H1 (cell line): ENCODE measurements around the gene SPAG16. TPM values are rescaled to one million over a fixed set of nuclear protein-coding genes. Genes with fewer than 3 reads are reported as not detected.

Source experiments
- CTCF ChIA-PET: fragments of 300-600 bp; sonication (Branson Sonifier 250); formaldehyde crosslinking; loops from one replicate; lab custom pipeline; 2021; ENCODE audit not compliant: partially characterized antibody; lab: Charles Lee
- POLR2A ChIA-PET: fragments of 300-600 bp; sonication (Branson Sonifier 250); formaldehyde crosslinking; loops from one replicate; lab custom pipeline; 2021; ENCODE audit warnings: inconsistent platforms; ENCODE audit not compliant: partially characterized antibody; lab: Charles Lee
- DNase-seq, 2 experiments: peaks; one replicate each; pipeline versions ENCODE4 v3.0.0 to v3.0.0-alpha.2; 2010 to 2022; ENCODE audit warnings: low spot score in 2 of 2, low read depth in 1 of 2, mixed read lengths in 1 of 2
- FAIRE-seq: peaks from 2 replicates; lab custom pipeline; 2011; peaks lifted over from hg19 to GRCh38; lab: Jason Lieb, UNC
- H2AFZ ChIP-seq: 2 replicates; pipeline ENCODE4 v1.8.1; 2012; ENCODE audit warnings: low read length, inconsistent platforms
- H2AK5ac ChIP-seq: 2 replicates; pipeline ENCODE4 v1.6.1; 2013; ENCODE audit warnings: low read depth, low read length
- H2BK120ac ChIP-seq: replicated peaks from 2 replicates; pipeline ENCODE3; 2013; ENCODE audit warnings: low read depth, low read length, inconsistent platforms
- H2BK12ac ChIP-seq: 2 replicates; pipeline ENCODE4 v1.6.1; 2013; ENCODE audit warnings: low read depth, low read length
- H2BK15ac ChIP-seq: 2 replicates; pipeline ENCODE4 v1.6.1; 2013; ENCODE audit warnings: low read length
- H2BK20ac ChIP-seq: 2 replicates; pipeline ENCODE4 v1.6.1; 2013; ENCODE audit warnings: low read length
- H2BK5ac ChIP-seq: 2 replicates; pipeline ENCODE4 v1.6.1; 2013; ENCODE audit warnings: low read depth, low read length
- H3K14ac ChIP-seq: 2 replicates; pipeline ENCODE4 v1.6.1; 2013; ENCODE audit warnings: inconsistent platforms; ENCODE audit not compliant: insufficient read length
- H3K18ac ChIP-seq: 2 replicates; pipeline ENCODE4 v1.6.1; 2013; ENCODE audit warnings: low read length; ENCODE audit errors: extremely low read depth
- H3K23ac ChIP-seq: 2 replicates; pipeline ENCODE4 v1.6.1; 2013; ENCODE audit warnings: inconsistent platforms; ENCODE audit not compliant: insufficient read length
- H3K23me2 ChIP-seq: 2 replicates; pipeline ENCODE4 v1.6.1; 2013; ENCODE audit warnings: low read depth, low read length
- H3K27ac ChIP-seq: 2 replicates; pipeline ENCODE4 v1.6.1; 2011; ENCODE audit warnings: low read depth, low read length, inconsistent platforms
- H3K27me3 ChIP-seq, 4 experiments: replicated peaks in 1 of 4; 1 replicate in 1 of 4; 2 replicates in 3 of 4; pipeline versions ENCODE4 v1.6.1 to v1.8.1; 2011 to 2013; ENCODE audit warnings: low read length in 3 of 4, mild to moderate bottlenecking in 3 of 4, inconsistent platforms in 2 of 4, mixed read lengths in 2 of 4, moderate library complexity in 1 of 4; ENCODE audit not compliant: control insufficient read depth in 3 of 4, insufficient read depth in 3 of 4; ENCODE audit errors: extremely low read depth in 1 of 4
- H3K36me3 ChIP-seq, 4 experiments: 2 replicates each; pipeline versions ENCODE4 v1.6.1 to v1.8.1; 2011 to 2013; ENCODE audit warnings: mild to moderate bottlenecking in 4 of 4, low read length in 3 of 4, moderate library complexity in 2 of 4, control low read depth in 1 of 4, inconsistent platforms in 1 of 4; ENCODE audit not compliant: insufficient read depth in 4 of 4, control insufficient read depth in 2 of 4
- H3K4ac ChIP-seq: replicated peaks from 2 replicates; pipeline ENCODE3; 2013; ENCODE audit warnings: low read length, low read depth, mixed read lengths, inconsistent platforms; ENCODE audit not compliant: insufficient read length
- H3K4me1 ChIP-seq, 4 experiments: replicated peaks in 1 of 4; 1 replicate in 1 of 4; 2 replicates in 3 of 4; pipeline versions ENCODE4 v1.6.1 to v1.8.1; 2011 to 2013; ENCODE audit warnings: low read length in 3 of 4, inconsistent platforms in 2 of 4, mixed read lengths in 1 of 4; ENCODE audit not compliant: insufficient read depth in 4 of 4, control insufficient read depth in 3 of 4
- H3K4me2 ChIP-seq, 2 experiments: 2 replicates each; pipeline versions ENCODE4 v1.6.1 to v1.8.1; 2011 to 2013; ENCODE audit warnings: low read depth in 2 of 2, low read length in 2 of 2, control low read depth in 1 of 2, inconsistent platforms in 1 of 2, mild to moderate bottlenecking in 1 of 2; ENCODE audit not compliant: insufficient read depth in 1 of 2
- H3K4me3 ChIP-seq, 4 experiments: fragments of 200-600, 300-600 bp in 1 of 4; sonication (generic), shearing (Covaris generic), sonication (Bioruptor Twin) in 1 of 4; 2 replicates each; pipeline versions ENCODE4 v1.5.1 to v1.8.1; 2011 to 2016; ENCODE audit warnings: low read length in 4 of 4, low read depth in 3 of 4, control low read depth in 2 of 4, inconsistent platforms in 2 of 4, mild to moderate bottlenecking in 2 of 4, mixed read lengths in 1 of 4, moderate library complexity in 1 of 4; ENCODE audit not compliant: insufficient read depth in 2 of 4; ENCODE audit errors: extremely low read depth in 1 of 4
- H3K56ac ChIP-seq: replicated peaks from 2 replicates; pipeline ENCODE3; 2013; ENCODE audit warnings: low read depth, mild to moderate bottlenecking, mixed read lengths, low read length, inconsistent platforms; ENCODE audit not compliant: insufficient read length
- H3K79me1 ChIP-seq: 2 replicates; pipeline ENCODE4 v1.6.1; 2013; ENCODE audit warnings: low read depth, low read length, control low read depth
- H3K79me2 ChIP-seq, 2 experiments: 2 replicates each; pipeline versions ENCODE4 v1.6.1 to v1.8.1; 2012 to 2013; ENCODE audit warnings: low read length in 2 of 2, mild to moderate bottlenecking in 2 of 2, inconsistent platforms in 1 of 2; ENCODE audit not compliant: insufficient read depth in 2 of 2, control insufficient read depth in 1 of 2
- H3K9ac ChIP-seq, 4 experiments: replicated peaks in 1 of 4; 1 replicate in 1 of 4; 2 replicates in 3 of 4; pipeline versions ENCODE4 v1.6.1 to v1.8.1; 2011 to 2013; ENCODE audit warnings: low read depth in 3 of 4, low read length in 3 of 4, control low read depth in 2 of 4, mild to moderate bottlenecking in 2 of 4, moderate library complexity in 2 of 4, inconsistent platforms in 1 of 4; ENCODE audit errors: extremely low read depth in 1 of 4
- H3K9me3 ChIP-seq, 2 experiments: 2 replicates each; pipeline versions ENCODE4 v1.6.1 to v1.8.1; 2012 to 2013; ENCODE audit warnings: mild to moderate bottlenecking in 2 of 2, moderate library complexity in 2 of 2, control low read depth in 1 of 2, inconsistent platforms in 1 of 2, low read depth in 1 of 2, low read length in 1 of 2, mixed read lengths in 1 of 2; ENCODE audit not compliant: insufficient read depth in 2 of 2
- H4K20me1 ChIP-seq, 2 experiments: replicated peaks in 1 of 2; 2 replicates each; pipeline versions ENCODE3 to v1.8.1; 2011 to 2013; ENCODE audit warnings: inconsistent platforms in 2 of 2, low read length in 2 of 2, mild to moderate bottlenecking in 1 of 2; ENCODE audit not compliant: insufficient read depth in 2 of 2, control insufficient read depth in 1 of 2
- H4K5ac ChIP-seq: 2 replicates; pipeline ENCODE4 v1.6.1; 2013; ENCODE audit warnings: low read length, low read depth, mixed read lengths, inconsistent platforms; ENCODE audit not compliant: insufficient read length
- H4K8ac ChIP-seq: 2 replicates; pipeline ENCODE4 v1.8.0; 2013; ENCODE audit warnings: mild to moderate bottlenecking, moderate library complexity, low read length, inconsistent platforms; ENCODE audit not compliant: insufficient read depth; ENCODE audit errors: extremely low read depth
- H4K91ac ChIP-seq: replicated peaks from 2 replicates; pipeline ENCODE3; 2013; ENCODE audit warnings: low read length, mixed read lengths, inconsistent platforms; ENCODE audit not compliant: insufficient read length
- CREB1 ChIP-seq: IDR thresholded peaks from 2 replicates; pipeline ENCODE4 v1.6.1; 2012; ENCODE audit warnings: inconsistent platforms
- JUND ChIP-seq: IDR thresholded peaks from 2 replicates; pipeline ENCODE4 v1.6.1; 2011; ENCODE audit warnings: mild to moderate bottlenecking, improper control_type of control experiment, low read length
- KDM4A ChIP-seq: IDR thresholded peaks from one replicate; pipeline ENCODE4 v1.7.1; 2012; ENCODE audit warnings: low read depth, mild to moderate bottlenecking, moderate library complexity, low read length, inconsistent platforms; ENCODE audit not compliant: severe bottlenecking
- MAFK ChIP-seq: IDR thresholded peaks from 2 replicates; pipeline ENCODE4 v1.6.1; 2012; ENCODE audit warnings: low read depth, mild to moderate bottlenecking, improper control_type of control experiment, low read length
- NANOG ChIP-seq: IDR thresholded peaks from 2 replicates; pipeline ENCODE4 v1.6.1; 2011; ENCODE audit warnings: low read length, low read depth, mild to moderate bottlenecking, inconsistent platforms; ENCODE audit not compliant: insufficient read depth, poor library complexity, severe bottlenecking
- RBBP5 ChIP-seq: IDR thresholded peaks from 2 replicates; pipeline ENCODE4 v1.7.1; 2012; ENCODE audit warnings: low read depth, mild to moderate bottlenecking, inconsistent platforms, low read length, moderate library complexity, borderline replicate concordance
- RNF2 ChIP-seq: fragments of 200-900, 300-1000 bp; sonication (generic); IDR thresholded peaks from 2 replicates; pipeline ENCODE4 v1.7.1; 2016; ENCODE audit warnings: borderline replicate concordance, low read depth, mild to moderate bottlenecking, antibody characterized with exemption, low read length; ENCODE audit not compliant: poor library complexity, severe bottlenecking; ENCODE audit errors: missing control alignments
- RXRA ChIP-seq: IDR thresholded peaks from 2 replicates; pipeline ENCODE4 v1.6.1; 2011; ENCODE audit warnings: low read depth, mild to moderate bottlenecking, low read length, moderate library complexity; ENCODE audit not compliant: insufficient read depth
- SIRT6 ChIP-seq: IDR thresholded peaks from one replicate; pipeline ENCODE4 v1.7.1; 2012; ENCODE audit warnings: low read length, inconsistent platforms
- SIX5 ChIP-seq: IDR thresholded peaks from 2 replicates; pipeline ENCODE4 v1.6.1; 2011; ENCODE audit warnings: mild to moderate bottlenecking, low read depth, low read length
- SP1 ChIP-seq: IDR thresholded peaks from 2 replicates; pipeline ENCODE4 v1.6.1; 2011; ENCODE audit warnings: low read depth, low read length
- SUZ12 ChIP-seq: fragments of 200-600 bp; sonication (generic); IDR thresholded peaks from 2 replicates; pipeline ENCODE4 v1.6.1; 2012; ENCODE audit warnings: mild to moderate bottlenecking, inconsistent platforms, low read length, moderate library complexity, mixed read lengths
- TAF1 ChIP-seq: IDR thresholded peaks from 2 replicates; pipeline ENCODE4 v1.6.1; 2011; ENCODE audit warnings: mild to moderate bottlenecking, low read depth, low read length
- TCF12 ChIP-seq: IDR thresholded peaks from 2 replicates; pipeline ENCODE4 v1.6.1; 2011; ENCODE audit warnings: low read depth, mild to moderate bottlenecking, low read length
- USF2 ChIP-seq: IDR thresholded peaks from 2 replicates; pipeline ENCODE4 v1.6.1; 2011; ENCODE audit warnings: low read length, improper control_type of control experiment
- WGBS, 2 experiments: shearing (Covaris generic) in 1 of 2; methylation state at CpG; one replicate each; pipeline versions ENCODE4 v1.1.6 to v1.1.7; 2013 to 2015; ENCODE audit warnings: low lambda C conversion rate in 2 of 2, mixed read lengths in 2 of 2, inconsistent platforms in 1 of 2, low coverage in 1 of 2, missing lambda C conversion rate in 1 of 2; ENCODE audit not compliant: insufficient replicate concordance in 2 of 2, insufficient coverage in 1 of 2, insufficient read length in 1 of 2; ENCODE audit errors: extremely low coverage in 1 of 2, missing lambda C conversion rate in 1 of 2; 5-methylcytosine and 5-hydroxymethylcytosine counted together
- polyA plus RNA-seq, 7 experiments: library from polyadenylated mRNA; depleted of rRNA in 3 of 7; stranded (reverse) in 5 of 7; unstranded in 2 of 7; fragments of >200 nt in 5 of 7; fragments of 200-250 nt in 2 of 7; gene quantifications; 1 replicate in 5 of 7; 2 replicates in 1 of 7; 4 replicates in 1 of 7; pipeline versions ENCODE4 v1.2.1 to v1.2.3, GENCODE V29; 2011 to 2013; ENCODE audit warnings: missing spikeins in 2 of 7, mixed read lengths in 2 of 7
- total RNA-seq: library from RNA; stranded (reverse); fragmentation: NEBNext Ultra II Directional; extraction: Animal tissue kit (Norgen Biotek cat#: 25700); gene quantifications from 2 replicates; pipeline ENCODE4 v1.2.1, GENCODE V29; 2021

The SPAG16 gene
- total and polyA plus RNA-seq, 2 of the 8 experiments (the other 6 are each of a cell fraction or from before 2014, with no cell fraction given), result 6.0 to 14.9 TPM

DNA sequence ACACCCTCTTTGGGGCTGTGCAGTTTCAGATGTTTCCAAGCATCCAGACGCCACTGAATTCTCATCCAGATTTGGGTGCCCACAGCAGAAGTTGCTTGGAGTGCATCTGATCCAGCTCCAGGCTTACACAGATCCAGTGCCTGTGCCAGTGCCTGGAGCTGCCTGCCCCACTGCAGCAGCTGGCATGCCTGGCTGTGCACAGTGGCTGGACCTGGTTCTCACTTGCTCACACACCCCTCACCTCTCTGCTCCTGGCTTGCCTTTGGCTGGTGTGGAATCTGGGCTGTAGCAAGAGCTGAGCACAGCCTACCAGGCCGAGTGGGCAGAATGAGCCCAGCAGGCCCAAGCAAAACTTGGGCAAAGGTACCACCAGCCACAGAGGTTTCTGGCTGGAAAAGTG, 137.9 kb downstream of the SPAG16 start:
- H4K8ac ChIP-seq, result no peak overlapping the region
- H2BK120ac ChIP-seq, result no peak overlapping the region
- ChIA-PET POLR2A (no interaction called here), CTCF (no interaction called here)
- no peaks in the 10 kb centered on the region for H3K27me3 ChIP-seq
- H3K27ac ChIP-seq, result no peak overlapping the region
- H3K23me2 ChIP-seq, result no peaks in the 10 kb centered on the region
- no peak overlapping the region for H4K91ac ChIP-seq
- H3K14ac ChIP-seq, result no peak overlapping the region
- no peak overlapping the region for H3K56ac ChIP-seq
- H2BK15ac ChIP-seq, result no peak overlapping the region
- H3K18ac ChIP-seq, result no peak overlapping the region
- H4K5ac ChIP-seq, result no peak overlapping the region
- no peaks in the 10 kb centered on the region for H3K79me1 ChIP-seq
- no peak overlapping the region for H3K4ac ChIP-seq
- H4K20me1 ChIP-seq, result no peaks in the 10 kb centered on the region
- FAIRE-seq, result no peak
- 73% methylated on average over 2 of the region's 2 CpGs; no CpG with 5 or more reads in 1 of the 2 experiments for WGBS, 2 experiments
- H3K9me3 ChIP-seq, result peaks cover 6 to 14% of the 10 kb centered on the region in 2 experiments; a peak in 2 of 4 replicates
- H3K4me3 ChIP-seq, result no peak overlapping the region
- H2AK5ac ChIP-seq, result no peak overlapping the region
- DNase-seq, result no peak
- H2BK20ac ChIP-seq, result no peak overlapping the region
- H2AFZ ChIP-seq, result no peak overlapping the region
- no peak overlapping the region for H2BK12ac ChIP-seq
- H3K9ac ChIP-seq, result no peak overlapping the region
- H3K79me2 ChIP-seq, result no peaks in the 10 kb centered on the region
- H3K36me3 ChIP-seq, result no peaks in the 10 kb centered on the region
- no peak overlapping the region for H3K4me2 ChIP-seq
- no peak overlapping the region for H2BK5ac ChIP-seq
- H3K23ac ChIP-seq, result no peak overlapping the region
- no peaks in the 10 kb centered on the region for H3K4me1 ChIP-seq
- TF ChIP-seq SP1, result no peak
- no peak for TF ChIP-seq TAF1
- no peak for TF ChIP-seq CREB1
- no peak for TF ChIP-seq SIX5
- no peak for TF ChIP-seq SUZ12
- TF ChIP-seq RNF2, result no peak
- no peak for TF ChIP-seq NANOG
- no peak for TF ChIP-seq JUND
- no peak for TF ChIP-seq USF2
- TF ChIP-seq SIRT6, result no peak
- no peak for TF ChIP-seq RBBP5
- TF ChIP-seq TCF12, result no peak
- no peak for TF ChIP-seq MAFK
- TF ChIP-seq KDM4A, result no peak
- no peak for TF ChIP-seq RXRA
